HFF-Myc (cell line): ENCODE results near the gene RNF13.
"Not testable (repeated sequence)": the region's sequence is repeated elsewhere in the genome, so short reads cannot be mapped to it uniquely, and the experiment has no call there.

ENCODE experiments used
- DNase-seq: peaks from one replicate; pipeline ENCODE4 v3.0.0-alpha.2; 2011; ENCODE audit warnings: low read depth; ENCODE audit errors: extremely low read depth
- H3K4me3 ChIP-seq: replicated peaks from 2 replicates; pipeline ENCODE4 v1.5.1; 2011; ENCODE audit warnings: low read depth, mild to moderate bottlenecking, control low read depth, low read length
- CTCF ChIP-seq: IDR thresholded peaks from 2 replicates; pipeline ENCODE4 v1.5.1; 2012; ENCODE audit warnings: mild to moderate bottlenecking, low read depth, low read length, control low read depth; ENCODE audit errors: missing control alignments

The RNF13 gene

GRCh38 chr3:149971403-149972075 lies 158.5 kb downstream of the RNF13 start:
- no peak for DNase-seq
- no peak for TF ChIP-seq CTCF
- H3K4me3 ChIP-seq = peak overlapping the region; percentile 56

- TF ChIP-seq CTCF = peak; percentile 16
- no peak for DNase-seq
- no peak overlapping the region for H3K4me3 ChIP-seq
Observed at GRCh38 chr3:149975919-149976318, 162.9 kb downstream of the RNF13 start.

GRCh38 chr3:149977386-149977785 lies 164.4 kb downstream of the RNF13 start:
- no peak overlapping the region for H3K4me3 ChIP-seq
- no peak for TF ChIP-seq CTCF
- DNase-seq = no peak

GRCh38 chr3:149981979-149982378 lies 169.0 kb downstream of the RNF13 start:
- H3K4me3 ChIP-seq, DNase-seq: not testable (repeated sequence)

GRCh38 chr3:149983053-149983452 lies 170.0 kb downstream of the RNF13 start:
- not testable (repeated sequence) for DNase-seq, H3K4me3 ChIP-seq

- H3K4me3 ChIP-seq = no peak overlapping the region
- DNase-seq = no peak
- TF ChIP-seq CTCF = no peak
Observed at GRCh38 chr3:149983628-149984027, 170.6 kb downstream of the RNF13 start.

GRCh38 chr3:149989307-149989706 lies 176.3 kb downstream of the RNF13 start:
- no peak for DNase-seq
- H3K4me3 ChIP-seq = no peak overlapping the region

More at GRCh38 chr3:149989307-149989706, 176.3 kb downstream of the RNF13 start:
- TF ChIP-seq CTCF = no peak
